Small intestine (tissue), 7 donors: ENCODE results near the gene ELMO1. TPM values are rescaled to one million over a fixed set of nuclear protein-coding genes. Genes with fewer than 3 reads are reported as not detected.
A peak's percentile ranks its signal among the peaks of the same experiment; 100 is the strongest.

Experiments
- DNase-seq, 2 donors: peaks; one replicate each; pipeline versions ENCODE4 v3.0.0 to v3.0.0-alpha.2; 2013
- FAIRE-seq: peaks from 2 replicates; lab custom pipeline; 2012; peaks lifted over from hg19 to GRCh38; lab: Jason Lieb, UNC
- H3K27ac ChIP-seq, 3 donors: one replicate each; pipeline ENCODE4 v1.5.1; 2013; ENCODE audit warnings: low read length in 2 of 3, mild to moderate bottlenecking in 2 of 3, control low read depth in 1 of 3, inconsistent platforms in 1 of 3, low read depth in 1 of 3, moderate library complexity in 1 of 3
- H3K27me3 ChIP-seq, 3 donors: one replicate each; pipeline ENCODE4 v1.6.1; 2013; ENCODE audit warnings: low read length in 3 of 3, inconsistent platforms in 1 of 3; ENCODE audit not compliant: control insufficient read depth in 3 of 3, insufficient read depth in 3 of 3
- H3K36me3 ChIP-seq, 3 donors: one replicate each; pipeline ENCODE4 v1.6.1; 2013; ENCODE audit warnings: low read length in 3 of 3, inconsistent platforms in 1 of 3, low read depth in 1 of 3, mild to moderate bottlenecking in 1 of 3, moderate library complexity in 1 of 3; ENCODE audit not compliant: control insufficient read depth in 3 of 3, insufficient read depth in 2 of 3
- H3K4me1 ChIP-seq, 3 donors: one replicate each; pipeline ENCODE4 v1.6.1; 2013; ENCODE audit warnings: low read length in 2 of 3, inconsistent platforms in 1 of 3, low read depth in 1 of 3, mild to moderate bottlenecking in 1 of 3, moderate library complexity in 1 of 3; ENCODE audit not compliant: control insufficient read depth in 3 of 3, insufficient read depth in 2 of 3
- H3K4me3 ChIP-seq, 3 donors: one replicate each; pipeline ENCODE4 v1.5.1; 2013; ENCODE audit warnings: low read length in 3 of 3, control low read depth in 1 of 3, inconsistent platforms in 1 of 3, low read depth in 1 of 3, mild to moderate bottlenecking in 1 of 3, moderate library complexity in 1 of 3
- H3K9me3 ChIP-seq, 2 donors: one replicate each; pipeline ENCODE4 v1.6.1; 2013; ENCODE audit warnings: low read depth in 1 of 2, low read length in 1 of 2; ENCODE audit not compliant: control insufficient read depth in 2 of 2, insufficient read depth in 1 of 2
- WGBS, 3 donors: extraction: QIAGEN DNeasy Blood & Tissue Kit; methylation state at CpG; one replicate each; pipeline ENCODE4 v1.1.7; 2013; 5-methylcytosine and 5-hydroxymethylcytosine counted together
- polyA plus RNA-seq, 4 donors: library from polyadenylated mRNA; stranded (reverse) in 3 of 4; unstranded in 1 of 4; fragments of 200-250 nt in 3 of 4; fragments of 120-200 nt in 1 of 4; gene quantifications; one replicate each; pipeline versions ENCODE4 v1.2.1 to v1.2.3, GENCODE V29; 2013
- donor health status: healthy with polysubstance abuse.
- donor health status: control.
- donor health status: control.
- donor health status: Bipolar disorder and iron deficiency.
- donor health status: healthy.

The ELMO1 gene
- polyA plus RNA-seq, 4 donors = 1.8 to 9.3 (median 7.3) TPM

GRCh38 chr7:37062560-37062859 lies 386.2 kb downstream of the ELMO1 start:
- Histone ChIP-seq H3K4me3 (no peak overlapping the region), H3K27me3 (no peaks in the 10 kb centered on the region), H3K4me1 (peaks cover 0 to 4% (median 0%) of the 10 kb centered on the region in 3 donors), H3K27ac (no peak overlapping the region), H3K36me3 (no peaks in the 10 kb centered on the region), H3K9me3 (peaks cover 0 to 4% of the 10 kb centered on the region in 2 donors)
- 63 to 66% (median 66%) methylated on average over 3 of the region's 3 CpGs for WGBS, 3 donors
- no peak for FAIRE-seq
- no peak for DNase-seq

DNA sequence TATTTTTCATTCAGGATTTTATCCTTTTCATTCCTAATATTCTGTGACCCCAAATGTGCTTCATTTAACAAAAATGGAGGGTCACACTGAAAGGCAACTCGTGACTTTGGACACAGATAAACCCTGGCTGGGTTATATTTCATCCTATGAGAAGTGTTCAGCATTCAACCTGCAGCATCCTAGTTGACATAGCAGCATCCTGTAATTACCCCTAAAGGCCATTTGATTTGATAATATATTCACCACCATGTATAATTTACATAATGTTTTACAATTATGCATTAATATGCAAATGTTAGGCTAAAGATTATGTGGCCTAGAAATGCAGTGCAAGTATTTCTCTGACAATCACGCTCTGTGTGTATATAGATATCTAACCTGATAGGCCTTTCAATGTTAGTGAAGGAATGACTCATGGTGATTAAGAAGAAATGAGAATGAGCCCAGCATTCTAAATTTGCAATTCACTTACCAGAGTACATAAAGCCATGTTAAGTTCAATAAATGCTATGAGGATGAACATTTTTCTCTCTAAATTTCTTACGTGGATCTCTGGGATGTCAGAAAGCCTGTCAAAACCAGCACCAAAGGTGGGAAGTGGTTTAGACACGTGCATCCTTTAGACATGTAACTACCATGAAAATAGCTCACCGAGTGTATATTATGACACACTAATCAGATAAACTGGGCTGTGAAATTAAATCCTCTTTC lies 386.7 kb downstream of the ELMO1 start:
- WGBS, 3 donors = 59 to 74% (median 65%) methylated on average over 5 of the region's 5 CpGs
- DNase-seq = no peak

GRCh38 chr7:37056234-37056912 lies 392.3 kb downstream of the ELMO1 start:
- H3K36me3 ChIP-seq = no peaks in the 10 kb centered on the region
- DNase-seq (no peak), FAIRE-seq (no peak)
- H3K27me3 ChIP-seq = no peaks in the 10 kb centered on the region
- no peak overlapping the region for H3K27ac ChIP-seq
- 68 to 74% (median 74%) methylated on average over 4 of the region's 4 CpGs for WGBS, 3 donors
- H3K4me1 ChIP-seq = no peaks in the 10 kb centered on the region
- no peak overlapping the region for H3K4me3 ChIP-seq
- H3K9me3 ChIP-seq = peaks cover 0 to 4% of the 10 kb centered on the region in 2 donors

More for the DNA sequence above, 386.7 kb downstream of the ELMO1 start:
- Histone ChIP-seq H3K9me3 (peaks cover 0 to 4% of the 10 kb centered on the region in 2 donors), H3K27me3 (no peaks in the 10 kb centered on the region), H3K4me3 (no peak overlapping the region), H3K4me1 (peaks cover 0 to 4% (median 0%) of the 10 kb centered on the region in 3 donors), H3K36me3 (no peaks in the 10 kb centered on the region), H3K27ac (no peak overlapping the region)
- no peak for FAIRE-seq

DNA sequence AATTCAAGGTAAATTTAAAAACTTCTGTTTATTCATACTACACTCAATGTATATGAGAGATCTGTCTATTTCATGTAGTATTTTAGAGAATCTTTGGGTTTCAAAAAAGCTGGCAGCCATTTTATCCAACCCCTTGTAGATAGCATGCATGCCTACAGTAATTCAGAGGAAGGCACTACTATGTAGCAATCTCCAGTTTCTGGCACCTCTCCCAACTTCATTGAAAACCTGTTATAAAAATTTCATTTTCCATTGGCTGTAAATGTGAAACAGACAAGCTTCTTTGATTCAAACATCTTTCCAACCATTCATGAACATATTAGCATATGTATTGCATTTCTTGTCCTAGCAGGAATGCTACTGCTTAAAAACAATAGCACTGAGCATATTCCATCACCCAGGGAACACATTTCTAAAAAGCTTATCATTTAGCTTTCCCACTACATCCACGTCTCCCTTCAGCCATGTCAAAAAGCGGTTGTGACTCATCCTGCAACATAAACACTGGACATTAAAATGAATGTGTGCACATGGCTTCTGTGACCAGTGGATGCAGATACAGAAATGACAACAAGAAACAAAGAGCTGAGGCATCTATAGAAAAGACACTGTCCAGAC lies 393.9 kb downstream of the ELMO1 start:
- no peaks in the 10 kb centered on the region for H3K36me3 ChIP-seq
- DNase-seq = no peak
- FAIRE-seq = no peak
- H3K9me3 ChIP-seq = peaks cover 0 to 4% of the 10 kb centered on the region in 2 donors
- no peaks in the 10 kb centered on the region for H3K4me1 ChIP-seq
- H3K27me3 ChIP-seq = no peaks in the 10 kb centered on the region
- 73 to 81% (median 79%) methylated on average over 2 of the region's 2 CpGs for WGBS, 3 donors
- no peak overlapping the region for H3K27ac ChIP-seq
- no peak overlapping the region for H3K4me3 ChIP-seq

DNA sequence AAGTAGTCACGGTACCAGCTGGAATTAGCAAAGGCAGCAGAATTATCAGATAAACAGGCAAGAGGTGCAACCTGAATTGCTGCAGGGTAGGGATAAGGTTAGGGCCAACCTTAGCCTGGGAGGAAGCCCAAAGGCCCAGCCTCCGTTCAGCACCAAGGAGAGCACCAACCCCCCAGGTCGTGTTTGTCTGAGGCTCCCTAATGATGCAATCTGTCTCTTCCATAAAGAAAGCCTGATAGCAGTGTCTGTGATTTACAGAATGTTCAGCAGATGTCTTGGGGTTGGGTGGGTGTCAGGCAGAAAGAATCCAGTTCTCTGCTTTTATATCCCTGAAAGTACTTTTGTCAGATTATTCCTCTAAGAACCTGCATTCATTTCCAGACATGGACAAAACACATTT lies 396.0 kb downstream of the ELMO1 start:
- 21 to 39% (median 27%) methylated on average over 3 of the region's 3 CpGs for WGBS, 3 donors
- no peaks in the 10 kb centered on the region for H3K27me3 ChIP-seq
- FAIRE-seq (no peak), DNase-seq (peak; percentile 3 to 66)
- H3K4me1 ChIP-seq = no peaks in the 10 kb centered on the region
- H3K27ac ChIP-seq = no peak overlapping the region
- no peaks in the 10 kb centered on the region for H3K9me3 ChIP-seq
- H3K36me3 ChIP-seq = no peaks in the 10 kb centered on the region
- no peak overlapping the region for H3K4me3 ChIP-seq

DNA sequence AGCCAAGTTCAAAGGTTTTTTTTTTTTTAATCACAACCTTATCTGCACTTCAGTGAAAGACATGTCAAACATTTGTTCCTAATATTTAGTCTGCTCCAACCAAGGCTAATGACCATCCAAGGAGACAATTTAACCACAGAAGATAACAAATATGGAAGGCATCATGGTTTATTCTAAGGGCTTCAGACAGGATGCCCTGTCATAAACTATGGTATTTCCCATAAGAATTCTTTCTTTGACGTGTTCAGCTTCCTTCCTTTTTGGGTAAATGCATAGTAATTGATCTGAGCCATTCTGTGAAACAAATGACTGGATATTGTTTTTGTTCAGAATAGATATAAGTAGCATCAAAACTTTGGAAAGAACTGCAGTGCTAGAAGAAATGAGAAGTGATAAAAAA lies 397.9 kb downstream of the ELMO1 start:
- Histone ChIP-seq H3K9me3 (no peaks in the 10 kb centered on the region), H3K4me1 (no peaks in the 10 kb centered on the region), H3K27me3 (no peaks in the 10 kb centered on the region), H3K36me3 (no peaks in the 10 kb centered on the region), H3K27ac (no peak overlapping the region), H3K4me3 (no peak overlapping the region)
- FAIRE-seq (no peak), DNase-seq (no peak)
- 48 to 69% (median 64%) methylated on average over 1 of the region's 1 CpG for WGBS, 3 donors

GRCh38 chr7:37048674-37049073 lies 400.0 kb downstream of the ELMO1 start:
- Histone ChIP-seq H3K27ac (no peak overlapping the region), H3K4me1 (no peaks in the 10 kb centered on the region), H3K27me3 (no peaks in the 10 kb centered on the region), H3K36me3 (no peaks in the 10 kb centered on the region), H3K4me3 (no peak overlapping the region), H3K9me3 (no peaks in the 10 kb centered on the region)
- DNase-seq (no peak), FAIRE-seq (no peak)
- 62 to 81% (median 80%) methylated on average over 3 of the region's 3 CpGs for WGBS, 3 donors

GRCh38 chr7:37047260-37047659 lies 401.4 kb downstream of the ELMO1 start:
- WGBS, 3 donors = 49 to 81% (median 62%) methylated on average over 6 of the region's 6 CpGs
- Histone ChIP-seq H3K27ac (no peak overlapping the region), H3K4me1 (no peaks in the 10 kb centered on the region), H3K9me3 (no peaks in the 10 kb centered on the region), H3K4me3 (no peak overlapping the region), H3K36me3 (no peaks in the 10 kb centered on the region), H3K27me3 (no peaks in the 10 kb centered on the region)
- DNase-seq (no peak), FAIRE-seq (no peak)
